C4-2B (cell line): ENCODE measurements around the gene DNAJC8.

ENCODE experiments used
- ZFX ChIP-seq: fragments of 450-650 bp; IDR thresholded peaks from 2 replicates; pipeline ENCODE4 v1.6.1; 2017
- TF ChIP-seq, protein P1 (sequence below): fragments of 450-650 bp; conservative IDR thresholded peaks from 2 replicates; pipeline ENCODE4 v1.5.1; 2017; ENCODE audit warnings: mild to moderate bottlenecking

DNA sequence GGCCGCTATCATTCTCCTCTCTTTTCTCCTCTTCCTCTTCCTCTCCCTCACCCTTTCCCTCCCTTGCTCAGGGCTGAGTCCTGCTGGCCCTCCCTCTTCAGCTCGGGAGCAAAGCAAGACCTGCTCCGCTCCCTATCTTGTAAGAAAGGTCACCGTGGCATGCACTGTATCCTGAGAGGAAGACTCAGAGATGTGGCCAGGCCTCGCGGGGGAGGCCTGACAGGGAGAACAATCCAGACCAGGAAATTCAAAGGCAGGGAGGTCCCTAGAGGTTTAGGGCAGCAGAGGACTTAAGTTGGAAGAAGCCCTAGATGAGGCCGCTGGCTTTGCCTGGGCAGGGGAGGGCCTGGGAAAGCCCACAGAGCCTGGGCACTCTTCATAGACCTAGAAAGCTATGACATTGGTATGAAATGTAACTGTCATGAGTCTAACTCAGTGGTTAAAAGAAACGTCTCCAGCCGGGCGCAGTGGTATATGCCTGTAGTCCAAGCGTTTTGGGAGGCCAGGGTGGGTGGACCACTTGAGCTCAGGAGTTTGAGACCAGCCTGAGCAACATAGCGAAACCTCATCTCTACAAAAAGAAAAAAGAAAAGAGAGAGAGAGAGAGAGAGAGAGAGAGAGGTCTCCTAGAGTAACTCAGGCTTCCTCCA, 41.7 kb downstream of the DNAJC8 start:
- TF ChIP-seq, protein P1, sequence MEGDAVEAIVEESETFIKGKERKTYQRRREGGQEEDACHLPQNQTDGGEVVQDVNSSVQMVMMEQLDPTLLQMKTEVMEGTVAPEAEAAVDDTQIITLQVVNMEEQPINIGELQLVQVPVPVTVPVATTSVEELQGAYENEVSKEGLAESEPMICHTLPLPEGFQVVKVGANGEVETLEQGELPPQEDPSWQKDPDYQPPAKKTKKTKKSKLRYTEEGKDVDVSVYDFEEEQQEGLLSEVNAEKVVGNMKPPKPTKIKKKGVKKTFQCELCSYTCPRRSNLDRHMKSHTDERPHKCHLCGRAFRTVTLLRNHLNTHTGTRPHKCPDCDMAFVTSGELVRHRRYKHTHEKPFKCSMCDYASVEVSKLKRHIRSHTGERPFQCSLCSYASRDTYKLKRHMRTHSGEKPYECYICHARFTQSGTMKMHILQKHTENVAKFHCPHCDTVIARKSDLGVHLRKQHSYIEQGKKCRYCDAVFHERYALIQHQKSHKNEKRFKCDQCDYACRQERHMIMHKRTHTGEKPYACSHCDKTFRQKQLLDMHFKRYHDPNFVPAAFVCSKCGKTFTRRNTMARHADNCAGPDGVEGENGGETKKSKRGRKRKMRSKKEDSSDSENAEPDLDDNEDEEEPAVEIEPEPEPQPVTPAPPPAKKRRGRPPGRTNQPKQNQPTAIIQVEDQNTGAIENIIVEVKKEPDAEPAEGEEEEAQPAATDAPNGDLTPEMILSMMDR: no peak
- no peak for TF ChIP-seq ZFX
